C4-2B (cell line): Measurements from ENCODE around the gene ADI1.

Experiments used
- CTCF ChIP-seq: fragments of 450-650 bp; conservative IDR thresholded peaks from 2 replicates; pipeline ENCODE4 v1.5.1; 2017; ENCODE audit warnings: mild to moderate bottlenecking
- ZFX ChIP-seq: fragments of 450-650 bp; IDR thresholded peaks from 2 replicates; pipeline ENCODE4 v1.6.1; 2017

DNA sequence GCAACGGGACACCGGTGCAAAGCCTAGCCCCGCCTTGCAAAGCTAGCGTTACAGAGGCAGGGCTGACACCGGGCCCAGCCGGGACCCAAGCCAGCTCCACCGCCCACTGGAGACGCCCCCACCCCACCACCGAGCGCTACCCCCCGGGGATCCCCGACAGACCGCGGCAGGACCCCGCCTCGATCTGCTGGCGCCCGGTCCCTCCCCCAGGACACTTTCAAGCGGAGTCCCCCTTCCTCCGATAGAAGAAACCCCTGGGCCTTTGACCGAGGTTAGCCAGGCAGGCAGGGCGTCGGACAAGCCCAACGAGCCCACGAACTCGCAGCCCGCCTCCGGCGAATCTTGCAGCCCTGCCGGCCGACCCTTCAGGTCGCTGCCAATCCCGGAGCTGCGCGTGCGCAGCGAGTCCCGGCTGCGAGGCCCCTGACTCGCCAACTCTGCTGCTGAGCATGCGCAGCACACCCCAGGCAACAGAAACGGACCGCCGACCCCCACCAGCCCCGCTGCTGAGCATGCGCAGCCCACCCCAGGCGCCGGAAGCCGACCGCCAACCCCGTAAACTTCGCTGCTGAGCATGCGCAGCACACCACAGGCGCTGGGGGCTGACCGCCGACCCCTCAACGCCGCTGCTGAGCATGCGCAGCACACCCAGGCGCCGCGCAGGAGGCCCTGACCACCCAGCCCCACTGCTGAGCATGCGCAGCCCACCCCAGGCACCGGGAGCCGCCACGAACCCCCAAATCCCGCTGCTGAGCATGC lies 656 bp downstream of the ADI1 start:
- TF ChIP-seq CTCF: no peak
- TF ChIP-seq ZFX: no peak
